Stomach (tissue), 19 donors: ENCODE results near the gene KCTD12. TPM values are rescaled to one million over a fixed set of nuclear protein-coding genes. Genes with fewer than 3 reads are reported as not detected.
A peak's percentile ranks its signal among the peaks of the same experiment; 100 is the strongest.

ENCODE experiments used
- DNase-seq, 2 donors: peaks; one replicate each; pipeline versions ENCODE4 v3.0.0 to v3.0.0-alpha.2; 2013 to 2019
- H3K27ac ChIP-seq, 5 donors: fragments of 200-600 bp in 4 of 5; sonication (generic) in 4 of 5; one replicate each; pipeline ENCODE4 v1.5.1; 2013 to 2019; ENCODE audit warnings: mild to moderate bottlenecking in 1 of 5, moderate library complexity in 1 of 5
- H3K27me3 ChIP-seq, 3 donors: fragments of 200-600 bp; sonication (generic); one replicate each; pipeline ENCODE4 v1.5.1; 2017 to 2019; ENCODE audit warnings: mixed run types in 1 of 3
- H3K36me3 ChIP-seq, 4 donors: fragments of 200-600 bp; sonication (generic); 1 replicate in 3 of 4; 2 replicates in 1 of 4; pipeline ENCODE4 v1.5.1; 2016 to 2019
- H3K4me1 ChIP-seq, 4 donors: fragments of 200-600 bp; sonication (generic); one replicate each; pipeline ENCODE4 v1.5.1; 2016 to 2019
- H3K4me3 ChIP-seq, 4 donors: fragments of 200-600 bp; sonication (generic) in 3 of 4; one replicate each; pipeline ENCODE4 v1.5.1; 2016 to 2019; ENCODE audit warnings: mild to moderate bottlenecking in 1 of 4
- H3K9me3 ChIP-seq, 4 donors: fragments of 200-600 bp; sonication (generic); one replicate each; pipeline ENCODE4 v1.5.1; 2016 to 2019
- EP300 ChIP-seq: sonication (generic); formaldehyde crosslinking; IDR thresholded peaks from one replicate; pipeline ENCODE4 v1.6.1; 2017; ENCODE audit warnings: antibody characterized with exemption
- POLR2A ChIP-seq, 4 donors: fragments of 450-650 bp; IDR thresholded peaks; one replicate each; pipeline ENCODE4 v1.6.1; 2016; ENCODE audit warnings: antibody characterized with exemption in 4 of 4, control low read depth in 2 of 4, mild to moderate bottlenecking in 1 of 4, moderate library complexity in 1 of 4
- POLR2AphosphoS5 ChIP-seq, 3 donors: sonication (generic); formaldehyde crosslinking; IDR thresholded peaks; one replicate each; pipeline ENCODE4 v1.6.1; 2016; ENCODE audit warnings: antibody characterized with exemption in 3 of 3
- WGBS, 5 donors: extraction: QIAGEN DNeasy Blood & Tissue Kit in 3 of 5; methylation state at CpG; one replicate each; pipeline versions ENCODE4 v1.1.5 to v1.1.7; 2013 to 2018; 5-methylcytosine and 5-hydroxymethylcytosine counted together
- intact Hi-C: fragments of 100-400 bp; cut with DNase I; formaldehyde crosslinking; loops from one replicate; pipeline ENCODE4 v1.15.1; 2023; ENCODE audit warnings: low total_unique reads
- long read RNA-seq, 10 donors: transcript quantifications; one replicate each; lab custom pipeline, GENCODE V29; 2026
- polyA plus RNA-seq, 3 donors: library from polyadenylated mRNA; stranded (reverse); fragments of 200-250 nt; gene quantifications; one replicate each; pipeline ENCODE4 v1.2.3, GENCODE V29; 2013
- total RNA-seq, 5 donors: library from RNA; depleted of rRNA; stranded (reverse); fragments of >200 nt; gene quantifications; one replicate each; pipeline versions ENCODE4 v1.1.0 to v1.2.3, GENCODE V29; 2014 to 2016
- TF ChIP-seq, protein P1 (sequence below), 7 experiments: fragments of 450-650 bp in 4 of 7; fragments of 200-600 bp in 3 of 7; sonication (generic) in 3 of 7; IDR thresholded peaks; one replicate each; pipeline ENCODE4 v1.5.1; 2016 to 2019; ENCODE audit warnings: antibody characterized with exemption in 7 of 7, control low read depth in 2 of 7, mild to moderate bottlenecking in 1 of 7
- donor health status: healthy with polysubstance abuse.
- donor health status: Bipolar disorder and iron deficiency.
- donor health status: healthy.

Gene KCTD12
- total RNA-seq: 100 to 1,000 TPM in 1 of 5 donors, 10 to 100 TPM in 4; 13.3 to 115 (median 63.6) TPM
- polyA plus RNA-seq: 10 to 100 TPM in 2 of 3 donors, 1 to 10 TPM in 1; 9.5 to 18.6 (median 18.6) TPM
- long read RNA-seq, donor 1, full-length matches to known transcripts: 47 of 47 reads
- long read RNA-seq, donor 1, partial matches to known transcripts: 0 of 47 reads
- long read RNA-seq, donor 1, other reads (novel, unspliced or antisense): 0 of 47 reads
- long read RNA-seq, donor 2, full-length matches to known transcripts: 43 of 43 reads
- long read RNA-seq, donor 2, partial matches to known transcripts: 0 of 43 reads
- long read RNA-seq, donor 2, other reads (novel, unspliced or antisense): 0 of 43 reads
- long read RNA-seq, donor 3, full-length matches to known transcripts: 95 of 95 reads
- long read RNA-seq, donor 3, partial matches to known transcripts: 0 of 95 reads
- long read RNA-seq, donor 3, other reads (novel, unspliced or antisense): 0 of 95 reads
- long read RNA-seq, donor 4, full-length matches to known transcripts: 11 of 11 reads
- long read RNA-seq, donor 4, partial matches to known transcripts: 0 of 11 reads
- long read RNA-seq, donor 4, other reads (novel, unspliced or antisense): 0 of 11 reads
- long read RNA-seq, donor 5, full-length matches to known transcripts: 128 of 128 reads
- long read RNA-seq, donor 5, partial matches to known transcripts: 0 of 128 reads
- long read RNA-seq, donor 5, other reads (novel, unspliced or antisense): 0 of 128 reads
- long read RNA-seq, donor 6, full-length matches to known transcripts: 131 of 131 reads
- long read RNA-seq, donor 6, partial matches to known transcripts: 0 of 131 reads
- long read RNA-seq, donor 6, other reads (novel, unspliced or antisense): 0 of 131 reads
- long read RNA-seq, donor 7, full-length matches to known transcripts: 77 of 77 reads
- long read RNA-seq, donor 7, partial matches to known transcripts: 0 of 77 reads
- long read RNA-seq, donor 7, other reads (novel, unspliced or antisense): 0 of 77 reads
- long read RNA-seq, donor 8, full-length matches to known transcripts: 135 of 135 reads
- long read RNA-seq, donor 8, partial matches to known transcripts: 0 of 135 reads
- long read RNA-seq, donor 8, other reads (novel, unspliced or antisense): 0 of 135 reads
- long read RNA-seq, donor 9, full-length matches to known transcripts: 176 of 176 reads
- long read RNA-seq, donor 9, partial matches to known transcripts: 0 of 176 reads
- long read RNA-seq, donor 9, other reads (novel, unspliced or antisense): 0 of 176 reads
- long read RNA-seq, donor 10, full-length matches to known transcripts: 24 of 24 reads
- long read RNA-seq, donor 10, partial matches to known transcripts: 0 of 24 reads
- long read RNA-seq, donor 10, other reads (novel, unspliced or antisense): 0 of 24 reads

DNA sequence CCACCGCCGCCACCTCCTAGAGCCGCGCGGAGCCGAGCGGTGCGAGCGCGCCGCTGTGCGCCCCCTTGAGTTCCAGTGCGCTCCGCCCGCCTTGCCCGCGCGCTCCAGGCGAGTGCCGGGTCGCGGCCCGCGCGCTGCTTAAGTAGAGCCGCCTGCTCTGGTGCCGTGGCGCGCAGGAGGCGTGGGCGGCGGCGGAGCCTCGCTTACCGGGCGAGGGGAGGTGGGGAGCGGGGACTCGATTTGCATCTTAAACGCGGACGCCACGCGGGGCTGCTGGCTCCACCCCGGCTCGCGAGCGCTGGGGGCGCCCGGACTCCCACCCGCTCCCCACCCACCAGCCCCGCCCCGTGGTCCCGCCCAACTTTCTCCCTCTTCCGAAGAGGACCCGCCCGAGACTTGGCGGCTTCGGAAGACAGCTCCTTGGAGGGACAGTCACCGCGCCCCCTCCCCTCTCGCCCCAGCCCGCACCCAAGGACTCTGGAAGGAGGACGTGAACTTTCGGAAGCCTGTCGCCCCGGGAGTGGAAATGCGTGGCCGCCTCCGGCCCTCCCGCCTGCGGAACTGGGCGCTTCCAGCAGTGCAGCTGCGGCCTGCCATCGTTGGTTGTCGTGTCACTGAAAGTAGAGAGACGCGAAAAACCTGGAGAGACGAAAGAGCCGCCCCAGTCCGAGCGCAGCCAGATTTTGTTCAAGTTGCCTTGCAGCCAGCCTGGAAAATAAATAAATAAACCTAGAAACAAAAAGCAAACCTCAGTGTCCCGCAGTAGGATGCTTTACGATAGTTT is at the start of gene KCTD12:
Gene KCTD12, minus strand, starts transcription at position 114 of the 784 bp plus-strand sequence. CDS start 257 bp downstream, outside the sequence.
- WGBS, 5 donors: 0 to 1% (median 1%) methylated on average over 28 to 83 of the region's 83 CpGs
- Histone ChIP-seq H3K9me3 (no peaks in the 10 kb centered on the region), H3K36me3 (no peaks in the 10 kb centered on the region), H3K27me3 (no peaks in the 10 kb centered on the region), H3K27ac (peak within 1 kb of the TSS; percentile 83 to 91 (median 87)), H3K4me1 (peaks cover 12 to 47% (median 35%) of the 10 kb centered on the region in 4 donors), H3K4me3 (peak within 1 kb of the TSS; percentile 57 to 82 (median 65))
- TF ChIP-seq EP300 (no peak), POLR2AphosphoS5 (IDR thresholded peaks at IDR 0.05) (peak; percentile 85 to 95 (median 94))
- TF ChIP-seq, protein P1, sequence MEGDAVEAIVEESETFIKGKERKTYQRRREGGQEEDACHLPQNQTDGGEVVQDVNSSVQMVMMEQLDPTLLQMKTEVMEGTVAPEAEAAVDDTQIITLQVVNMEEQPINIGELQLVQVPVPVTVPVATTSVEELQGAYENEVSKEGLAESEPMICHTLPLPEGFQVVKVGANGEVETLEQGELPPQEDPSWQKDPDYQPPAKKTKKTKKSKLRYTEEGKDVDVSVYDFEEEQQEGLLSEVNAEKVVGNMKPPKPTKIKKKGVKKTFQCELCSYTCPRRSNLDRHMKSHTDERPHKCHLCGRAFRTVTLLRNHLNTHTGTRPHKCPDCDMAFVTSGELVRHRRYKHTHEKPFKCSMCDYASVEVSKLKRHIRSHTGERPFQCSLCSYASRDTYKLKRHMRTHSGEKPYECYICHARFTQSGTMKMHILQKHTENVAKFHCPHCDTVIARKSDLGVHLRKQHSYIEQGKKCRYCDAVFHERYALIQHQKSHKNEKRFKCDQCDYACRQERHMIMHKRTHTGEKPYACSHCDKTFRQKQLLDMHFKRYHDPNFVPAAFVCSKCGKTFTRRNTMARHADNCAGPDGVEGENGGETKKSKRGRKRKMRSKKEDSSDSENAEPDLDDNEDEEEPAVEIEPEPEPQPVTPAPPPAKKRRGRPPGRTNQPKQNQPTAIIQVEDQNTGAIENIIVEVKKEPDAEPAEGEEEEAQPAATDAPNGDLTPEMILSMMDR (IDR thresholded peaks at IDR 0.05): peak in 3 of 7 experiments; percentile 7 to 47 (median 8)
- intact Hi-C loops: no loop called here
- peak; percentile 76 to 96 for DNase-seq

DNA sequence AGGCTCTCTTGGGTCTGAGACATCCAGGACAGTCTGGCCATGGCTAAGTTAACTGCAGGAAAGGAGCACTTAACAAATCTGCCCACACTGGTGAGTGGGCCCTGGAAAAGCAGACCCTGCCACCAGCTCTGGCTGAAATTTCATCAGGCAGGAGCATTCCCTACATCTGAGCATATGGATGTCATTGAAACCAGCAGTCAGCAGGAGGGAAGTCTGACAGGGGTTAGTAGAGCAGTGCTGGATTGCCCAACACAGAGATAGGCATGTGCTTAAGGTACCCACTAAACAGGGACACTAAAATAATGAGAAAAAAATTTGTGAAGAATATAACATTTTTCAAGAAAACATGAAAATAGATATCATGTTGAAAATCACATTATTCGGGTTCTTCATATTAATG is 48.5 kb upstream of the KCTD12 start:
- Histone ChIP-seq H3K36me3 (no peaks in the 10 kb centered on the region), H3K27me3 (no peaks in the 10 kb centered on the region), H3K9me3 (peaks cover 0 to 13% (median 8%) of the 10 kb centered on the region in 4 donors), H3K4me3 (no peak overlapping the region), H3K27ac (no peak overlapping the region), H3K4me1 (peaks cover 0 to 6% (median 0%) of the 10 kb centered on the region in 4 donors)
- DNase-seq: no peak
- TF ChIP-seq POLR2A (IDR thresholded peaks at IDR 0.05): no peak
- TF ChIP-seq, protein P1 (IDR thresholded peaks at IDR 0.05): no peak
- no peak for TF ChIP-seq EP300
- TF ChIP-seq POLR2AphosphoS5 (IDR thresholded peaks at IDR 0.05): no peak
- intact Hi-C loops: no loop called here
- WGBS, 5 donors: 93 to 100% (median 98%) methylated on average over 1 of the region's 1 CpG

DNA sequence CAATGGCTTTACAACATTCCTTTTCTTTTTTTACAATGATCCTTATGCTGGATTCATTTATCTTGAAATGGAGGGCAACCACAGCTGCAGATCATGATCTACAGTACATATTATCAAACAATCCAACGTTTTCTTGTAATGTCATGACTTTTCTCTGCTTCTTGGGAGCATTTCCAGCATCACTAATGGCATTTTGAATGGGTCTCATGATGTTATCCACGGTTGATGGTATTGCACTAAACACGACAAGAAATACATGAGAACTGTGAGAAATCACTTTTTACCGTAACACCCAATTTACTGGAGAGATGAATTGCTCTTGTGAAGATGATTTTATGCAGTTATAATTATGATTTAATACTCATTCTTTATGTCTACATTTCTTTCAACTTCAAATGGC is 45.9 kb upstream of the KCTD12 start:
- Histone ChIP-seq H3K36me3 (no peaks in the 10 kb centered on the region), H3K4me1 (peaks cover 0 to 2% (median 0%) of the 10 kb centered on the region in 4 donors), H3K9me3 (peaks cover 0 to 13% (median 8%) of the 10 kb centered on the region in 4 donors), H3K27me3 (no peaks in the 10 kb centered on the region), H3K4me3 (no peak overlapping the region), H3K27ac (no peak overlapping the region)
- WGBS, 5 donors: 52 to 77% (median 73%) methylated on average over 4 of the region's 4 CpGs
- TF ChIP-seq POLR2A (IDR thresholded peaks at IDR 0.05) (no peak), EP300 (no peak), POLR2AphosphoS5 (IDR thresholded peaks at IDR 0.05) (no peak)
- TF ChIP-seq, protein P1 (IDR thresholded peaks at IDR 0.05): no peak
- no peak for DNase-seq
- intact Hi-C loops: no loop called here
